K562 (cell line): ENCODE results near the gene NR2F2. TPM values are rescaled to one million over a fixed set of nuclear protein-coding genes. Genes with fewer than 3 reads are reported as not detected.
A peak's percentile ranks its signal among the peaks of the same experiment; 100 is the strongest.

Experiments used
- BCLAF1 ChIP-seq, 2 experiments: fragments of 450-650 bp in 1 of 2; IDR thresholded peaks; 2 replicates each; pipeline ENCODE4 v1.6.1; 2011 to 2017; ENCODE audit warnings: low read depth in 2 of 2, antibody characterized with exemption in 1 of 2, borderline replicate concordance in 1 of 2, low read length in 1 of 2, mild to moderate bottlenecking in 1 of 2, mixed read lengths in 1 of 2; ENCODE audit not compliant: control insufficient read depth in 1 of 2
- CBFA2T2 ChIP-seq: fragments of 450-650 bp; conservative IDR thresholded peaks from 2 replicates; pipeline ENCODE4 v1.6.1; 2017; ENCODE audit warnings: mild to moderate bottlenecking
- CHD4 ChIP-seq: fragments of 200-600 bp; sonication (generic); IDR thresholded peaks from 3 replicates; pipeline ENCODE4 v1.6.1; 2012; ENCODE audit warnings: low read depth, mild to moderate bottlenecking, mixed read lengths, low read length, inconsistent platforms; ENCODE audit not compliant: insufficient read depth, insufficient replicate concordance, poor library complexity, severe bottlenecking
- CTBP1 ChIP-seq: fragments of 450-650 bp; IDR thresholded peaks from 2 replicates; pipeline ENCODE4 v1.6.1; 2016; ENCODE audit warnings: borderline replicate concordance
- DPF2 ChIP-seq: fragments of 450-650 bp; IDR thresholded peaks from 2 replicates; pipeline ENCODE4 v1.6.1; 2016
- FOXK1 ChIP-seq: sonication (generic); formaldehyde crosslinking; IDR thresholded peaks from 2 replicates; pipeline ENCODE4 v1.8.0; 2022; ENCODE audit warnings: missing genetic modification reagents, mild to moderate bottlenecking, borderline replicate concordance
- GTF2A2 ChIP-seq: IDR thresholded peaks from 2 replicates; pipeline ENCODE4 v1.6.1; 2016; ENCODE audit warnings: mild to moderate bottlenecking, missing genetic modification characterization, missing compliant biosample characterization
- GTF2F1 ChIP-seq: IDR thresholded peaks from 2 replicates; pipeline ENCODE4 v1.6.1; 2011; ENCODE audit warnings: low read depth, low read length, improper control_type of control experiment
- HDGF ChIP-seq: fragments of 450-650 bp; IDR thresholded peaks from 2 replicates; pipeline ENCODE4 v1.6.1; 2016
- HINFP ChIP-seq: fragments of 450-650 bp; conservative IDR thresholded peaks from 2 replicates; pipeline ENCODE4 v1.6.1; 2016; ENCODE audit warnings: missing genetic modification characterization, low read depth, mild to moderate bottlenecking, control low read depth, missing compliant biosample characterization
- KLF16 ChIP-seq: IDR thresholded peaks from 2 replicates; pipeline ENCODE4 v1.6.1; 2016; ENCODE audit warnings: antibody characterized with exemption
- MAFK ChIP-seq: IDR thresholded peaks from 2 replicates; pipeline ENCODE4 v1.6.1; 2011; ENCODE audit warnings: low read length, improper control_type of control experiment
- NCOA1 ChIP-seq: fragments of 450-650 bp; IDR thresholded peaks from 2 replicates; pipeline ENCODE4 v1.6.1; 2016; ENCODE audit warnings: low read depth
- NFRKB ChIP-seq: fragments of 450-650 bp; IDR thresholded peaks from 2 replicates; pipeline ENCODE4 v1.6.1; 2016; ENCODE audit warnings: low read depth
- SREBF1 ChIP-seq: fragments of 150-350 bp; IDR thresholded peaks from 2 replicates; pipeline ENCODE4 v1.6.1; 2014; ENCODE audit warnings: antibody characterized with exemption, low read depth, low read length, borderline replicate concordance
- THAP7 ChIP-seq: fragments of 250-450 bp; sonication (Bioruptor Pico); IDR thresholded peaks from 2 replicates; pipeline ENCODE4 v1.5.0; 2021
- THRAP3 ChIP-seq: fragments of 450-650 bp; IDR thresholded peaks from 2 replicates; pipeline ENCODE4 v1.6.1; 2016; ENCODE audit warnings: mild to moderate bottlenecking, inconsistent platforms, borderline replicate concordance
- USF2 ChIP-seq: sonication (generic); formaldehyde crosslinking; IDR thresholded peaks from 2 replicates; pipeline ENCODE4 v1.5.0; 2020; ENCODE audit warnings: missing genetic modification reagents
- ZEB2 ChIP-seq: fragments of 450-650 bp; IDR thresholded peaks from 2 replicates; pipeline ENCODE4 v1.6.1; 2016
- ZNF398 ChIP-seq: fragments of 250-450 bp; sonication (Bioruptor Pico); IDR thresholded peaks from 2 replicates; pipeline ENCODE4 v1.8.0; 2021; ENCODE audit warnings: moderate library complexity, mild to moderate bottlenecking, inconsistent platforms
- ZNF707 ChIP-seq: fragments of 250-450 bp; sonication (Bioruptor Pico); conservative IDR thresholded peaks from 2 replicates; pipeline ENCODE4 v1.8.0; 2022; ENCODE audit warnings: inconsistent platforms, mild to moderate bottlenecking, moderate library complexity
- ZNF77 ChIP-seq: fragments of 250-450 bp; sonication (Bioruptor Pico); IDR thresholded peaks from 2 replicates; pipeline ENCODE4 v1.5.0; 2020
- ZNF79 ChIP-seq: fragments of 250-450 bp; sonication (Bioruptor Pico); IDR thresholded peaks from 2 replicates; pipeline ENCODE4 v1.4.0; 2020; ENCODE audit warnings: low read depth, mild to moderate bottlenecking, moderate library complexity
- polyA plus RNA-seq, 8 experiments: library from polyadenylated mRNA; depleted of rRNA in 4 of 8; stranded (reverse) in 5 of 8; unstranded in 3 of 8; fragments of >200 nt; fragmentation: Nextera tagmentation in 2 of 8; fragmentation: Illumina TruSeq in 1 of 8; extraction: Ambion mirVana in 2 of 8; extraction: Trizol in 1 of 8; gene quantifications; 2 replicates each; pipeline versions ENCODE4 v1.2.1 to v1.2.3, GENCODE V29; 2011 to 2014; ENCODE audit warnings: inconsistent platforms in 1 of 8, missing spikeins in 1 of 8
- total RNA-seq, 7 experiments: library from RNA; depleted of rRNA in 6 of 7; stranded (reverse); fragments of >200 nt in 6 of 7; fragmentation: Illumina TruSeq in 2 of 7; extraction: Trizol in 2 of 7; gene quantifications; 2 replicates each; pipeline versions ENCODE4 v1.2.1 to v1.2.3, GENCODE V29; 2011 to 2021; ENCODE audit warnings: low replicate concordance in 1 of 7

Gene NR2F2
- total and polyA plus RNA-seq, 9 of the 15 experiments (the other 6 are each of a cell fraction or from before 2014, with no cell fraction given), result 6.0 to 51.8 (median 11.1) TPM

GRCh38 chr15:96290679-96291078, 39.8 kb upstream of the NR2F2 start (continued):
- TF ChIP-seq CHD4 (no peak), SREBF1 (no peak), ZNF77 (CRISPR knock-in tag) (no peak), THAP7 (CRISPR knock-in tag) (no peak), CTBP1 (peak; percentile 64), BCLAF1 (IDR thresholded peaks at IDR 0.05; ENCODE audit: borderline replicate concordance in 1 of 2, control insufficient read depth in 1 of 2, low read depth in 2 of 2, low read length in 1 of 2) (no peak), NFRKB (no peak), NCOA1 (no peak), FOXK1 (CRISPR knock-in tag) (no peak), KLF16 (peak; percentile 24; the same call in 1 of the 2 replicates), DPF2 (peak; percentile 52), GTF2A2 (tag) (no peak), HDGF (no peak), GTF2F1 (no peak), ZNF707 (CRISPR knock-in tag) (no peak), ZNF398 (no peak), MAFK (no peak), ZEB2 (peak; percentile 78; the same call in 1 of the 2 replicates), CBFA2T2 (peak; percentile 77), ZNF79 (CRISPR knock-in tag) (no peak), THRAP3 (no peak), USF2 (no peak), HINFP (no peak)
